Stomach (tissue), 4 donors: ENCODE results near the gene CACNA2D3.
A peak's percentile ranks its signal among the peaks of the same experiment; 100 is the strongest.

Experiments used
- POLR2A ChIP-seq, 4 donors: fragments of 450-650 bp; IDR thresholded peaks; one replicate each; pipeline ENCODE4 v1.6.1; 2016; ENCODE audit warnings: antibody characterized with exemption in 4 of 4, control low read depth in 2 of 4, mild to moderate bottlenecking in 1 of 4, moderate library complexity in 1 of 4
- TF ChIP-seq, protein P1 (sequence below), 7 experiments: fragments of 450-650 bp in 4 of 7; fragments of 200-600 bp in 3 of 7; sonication (generic) in 3 of 7; IDR thresholded peaks; one replicate each; pipeline ENCODE4 v1.5.1; 2016 to 2019; ENCODE audit warnings: antibody characterized with exemption in 7 of 7, control low read depth in 2 of 7, mild to moderate bottlenecking in 1 of 7

DNA sequence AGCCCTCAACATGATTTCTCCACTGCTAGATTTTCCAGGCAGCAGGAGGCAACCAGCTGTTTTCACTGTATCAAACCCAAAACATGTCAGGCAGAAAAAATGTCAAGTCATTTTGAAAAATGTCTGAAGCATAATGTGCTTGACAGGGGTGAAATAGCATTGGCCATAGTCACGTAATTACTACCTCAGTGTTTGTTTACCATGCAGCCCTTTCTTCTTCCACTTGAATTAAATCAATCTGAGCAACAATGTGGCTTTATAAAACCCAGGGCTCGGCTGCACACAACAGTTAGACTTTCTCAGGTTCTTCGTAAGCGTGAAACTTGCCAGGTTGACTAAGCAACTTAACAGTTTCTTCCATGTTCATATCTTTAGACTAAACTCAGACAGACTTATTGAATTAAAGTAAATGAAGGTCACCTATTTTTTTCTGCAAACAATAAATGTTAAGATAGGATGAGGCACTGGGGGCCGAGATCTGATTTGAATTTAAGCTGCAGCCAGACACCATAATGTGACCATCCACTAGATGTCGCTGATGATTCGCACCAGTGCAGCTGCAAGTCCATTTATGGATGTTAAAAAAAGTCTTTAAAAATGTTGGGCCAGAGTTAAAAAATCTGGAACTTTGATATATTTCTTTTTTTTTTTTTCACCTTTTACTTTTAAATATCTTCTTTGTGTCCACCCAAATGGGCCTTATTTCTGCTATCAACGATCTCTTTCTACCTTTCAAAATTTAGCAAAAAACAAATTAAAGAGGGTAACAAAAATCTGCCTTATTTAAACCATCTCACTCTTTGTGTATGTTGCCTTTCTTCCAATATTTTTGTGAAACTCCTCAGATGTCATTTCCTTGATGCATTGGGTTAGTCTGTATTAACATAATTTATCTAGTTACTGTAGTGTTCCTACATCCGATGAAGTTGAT, 305.9 kb downstream of the CACNA2D3 start:
- no peak for TF ChIP-seq POLR2A (IDR thresholded peaks at IDR 0.05)
- TF ChIP-seq, protein P1, sequence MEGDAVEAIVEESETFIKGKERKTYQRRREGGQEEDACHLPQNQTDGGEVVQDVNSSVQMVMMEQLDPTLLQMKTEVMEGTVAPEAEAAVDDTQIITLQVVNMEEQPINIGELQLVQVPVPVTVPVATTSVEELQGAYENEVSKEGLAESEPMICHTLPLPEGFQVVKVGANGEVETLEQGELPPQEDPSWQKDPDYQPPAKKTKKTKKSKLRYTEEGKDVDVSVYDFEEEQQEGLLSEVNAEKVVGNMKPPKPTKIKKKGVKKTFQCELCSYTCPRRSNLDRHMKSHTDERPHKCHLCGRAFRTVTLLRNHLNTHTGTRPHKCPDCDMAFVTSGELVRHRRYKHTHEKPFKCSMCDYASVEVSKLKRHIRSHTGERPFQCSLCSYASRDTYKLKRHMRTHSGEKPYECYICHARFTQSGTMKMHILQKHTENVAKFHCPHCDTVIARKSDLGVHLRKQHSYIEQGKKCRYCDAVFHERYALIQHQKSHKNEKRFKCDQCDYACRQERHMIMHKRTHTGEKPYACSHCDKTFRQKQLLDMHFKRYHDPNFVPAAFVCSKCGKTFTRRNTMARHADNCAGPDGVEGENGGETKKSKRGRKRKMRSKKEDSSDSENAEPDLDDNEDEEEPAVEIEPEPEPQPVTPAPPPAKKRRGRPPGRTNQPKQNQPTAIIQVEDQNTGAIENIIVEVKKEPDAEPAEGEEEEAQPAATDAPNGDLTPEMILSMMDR (IDR thresholded peaks at IDR 0.05), result peak in 4 of 7 experiments; percentile 55 to 76 (median 58)
